Medulla oblongata (tissue), 1 donor: ENCODE results near the gene TMEM144.
A peak's percentile ranks its signal among the peaks of the same experiment; 100 is the strongest.

Experiments used
- DNase-seq: peaks from one replicate; pipeline ENCODE4 v3.0.0-alpha.2; 2015; ENCODE audit errors: extremely low spot score

Gene TMEM144

DNA sequence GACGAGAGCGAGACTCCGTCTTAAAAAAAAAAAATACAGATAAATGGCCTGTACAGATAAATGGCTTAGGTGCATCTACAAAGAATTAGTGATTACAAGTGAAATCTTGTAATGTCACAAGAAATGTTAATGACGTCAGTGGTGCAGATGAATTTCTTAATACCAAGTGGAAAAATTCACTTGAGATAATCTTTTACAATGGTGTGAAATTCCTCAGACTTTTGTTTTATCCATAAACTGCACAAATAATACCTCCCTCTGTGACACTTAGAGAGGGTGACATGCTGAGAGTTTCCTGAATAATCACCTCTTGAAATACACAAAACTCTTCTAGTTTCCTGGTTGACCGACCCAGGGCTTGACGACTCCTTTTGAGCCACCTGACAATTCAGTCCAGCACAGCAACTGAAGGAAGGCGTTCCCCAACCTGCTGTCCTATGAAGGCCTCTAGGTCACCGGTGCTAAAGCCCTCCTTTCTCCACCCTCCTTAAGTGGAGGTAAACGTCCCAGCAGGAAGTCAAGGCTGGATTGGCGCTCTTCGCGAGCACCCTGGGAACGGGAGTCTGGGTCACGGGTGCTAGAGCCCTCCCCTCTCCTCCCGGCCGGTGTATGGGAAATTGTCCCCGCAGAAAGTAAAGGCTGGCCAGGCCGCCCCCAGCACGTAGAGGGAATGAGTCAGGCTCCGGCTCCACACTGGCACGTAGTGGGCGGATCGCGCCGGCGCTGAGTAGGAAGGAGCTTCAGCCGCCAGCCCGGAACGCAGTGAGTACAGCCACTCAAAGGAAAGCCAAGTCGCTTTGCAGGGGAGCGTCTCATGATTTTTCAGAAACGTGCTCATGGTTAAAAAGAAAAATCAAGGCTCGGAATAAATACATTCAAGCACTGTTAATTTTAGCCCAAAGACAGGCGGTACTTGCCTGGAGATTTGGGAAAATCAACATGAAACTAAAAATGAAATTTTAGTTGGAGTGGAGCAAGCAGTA is at the start of gene TMEM144:
TSS of gene TMEM144 (plus strand) at position 662 of the 983 bp plus-strand sequence. CDS start 2,182 bp downstream, outside the sequence.
- DNase-seq, result peak; percentile 96

- no peak for DNase-seq
Observed at GRCh38 chr4:158161551-158162354, 48.5 kb upstream of the TMEM144 start.

- DNase-seq, result no peak
Observed at GRCh38 chr4:158162631-158163030, 47.7 kb upstream of the TMEM144 start.

- peak; percentile 59 for DNase-seq
Observed at GRCh38 chr4:158163941-158164767, 46.1 kb upstream of the TMEM144 start.

- no peak for DNase-seq
Observed at GRCh38 chr4:158164768-158165213, 45.5 kb upstream of the TMEM144 start.

- DNase-seq, result no peak
Observed at GRCh38 chr4:158166701-158167100, 43.6 kb upstream of the TMEM144 start.

DNA sequence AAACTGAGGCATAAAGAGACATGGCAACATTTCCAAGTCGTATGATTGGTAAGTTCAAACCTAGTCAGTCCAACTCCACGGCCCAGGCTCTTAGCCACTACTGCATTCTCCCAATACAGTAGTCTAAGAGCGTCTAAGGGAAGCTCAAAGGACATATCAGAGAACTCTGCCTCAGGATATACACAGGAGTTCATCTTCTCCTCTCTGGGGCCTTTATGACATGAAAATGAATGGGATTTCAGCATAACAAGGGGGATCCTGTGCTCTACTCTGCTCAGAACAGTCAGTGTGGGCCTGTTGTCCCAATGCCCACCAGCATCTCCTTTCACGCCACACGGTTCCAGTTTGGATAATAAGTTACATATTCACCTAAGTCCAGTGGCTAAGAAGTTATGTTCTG is 41.7 kb upstream of the TMEM144 start:
- DNase-seq, result no peak

- DNase-seq, result no peak
Observed at GRCh38 chr4:158169506-158169905, 40.8 kb upstream of the TMEM144 start.

DNA sequence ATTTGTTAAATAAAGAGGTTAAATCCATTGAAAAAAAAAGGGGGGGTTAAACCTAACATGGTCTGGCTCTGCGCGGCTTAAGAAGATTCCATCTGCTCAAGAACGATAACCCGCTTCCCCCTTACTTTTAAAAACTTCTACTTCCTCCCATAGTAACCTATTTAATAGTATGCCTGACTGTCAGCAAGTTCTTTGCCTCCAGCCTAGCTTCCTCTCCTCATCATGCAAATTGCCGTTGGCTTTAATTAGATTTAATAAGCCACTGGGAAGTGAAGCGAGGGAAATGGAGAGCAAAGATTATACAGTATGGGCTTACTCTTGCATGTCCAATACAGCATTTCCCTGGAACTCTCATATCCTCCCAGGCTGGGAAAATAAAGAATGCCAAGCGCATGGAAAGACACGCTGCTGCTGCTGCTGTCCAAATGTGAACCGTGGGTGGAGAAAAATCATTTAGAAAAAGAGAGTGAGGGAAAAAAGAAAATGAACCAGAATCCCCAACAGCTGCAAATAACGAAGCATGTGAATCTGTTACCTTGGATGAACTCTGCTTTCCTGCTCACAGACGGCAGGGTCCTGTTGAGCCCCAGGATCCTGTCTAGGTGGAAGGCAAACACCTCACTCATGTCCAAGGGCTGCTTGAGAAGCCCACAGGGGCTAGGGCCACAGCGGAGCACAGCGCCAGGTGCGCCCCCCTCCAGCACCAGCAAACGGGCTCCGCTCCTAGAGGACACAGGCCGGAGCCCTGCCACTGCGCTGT is 40.2 kb upstream of the TMEM144 start:
- DNase-seq, result no peak

DNA sequence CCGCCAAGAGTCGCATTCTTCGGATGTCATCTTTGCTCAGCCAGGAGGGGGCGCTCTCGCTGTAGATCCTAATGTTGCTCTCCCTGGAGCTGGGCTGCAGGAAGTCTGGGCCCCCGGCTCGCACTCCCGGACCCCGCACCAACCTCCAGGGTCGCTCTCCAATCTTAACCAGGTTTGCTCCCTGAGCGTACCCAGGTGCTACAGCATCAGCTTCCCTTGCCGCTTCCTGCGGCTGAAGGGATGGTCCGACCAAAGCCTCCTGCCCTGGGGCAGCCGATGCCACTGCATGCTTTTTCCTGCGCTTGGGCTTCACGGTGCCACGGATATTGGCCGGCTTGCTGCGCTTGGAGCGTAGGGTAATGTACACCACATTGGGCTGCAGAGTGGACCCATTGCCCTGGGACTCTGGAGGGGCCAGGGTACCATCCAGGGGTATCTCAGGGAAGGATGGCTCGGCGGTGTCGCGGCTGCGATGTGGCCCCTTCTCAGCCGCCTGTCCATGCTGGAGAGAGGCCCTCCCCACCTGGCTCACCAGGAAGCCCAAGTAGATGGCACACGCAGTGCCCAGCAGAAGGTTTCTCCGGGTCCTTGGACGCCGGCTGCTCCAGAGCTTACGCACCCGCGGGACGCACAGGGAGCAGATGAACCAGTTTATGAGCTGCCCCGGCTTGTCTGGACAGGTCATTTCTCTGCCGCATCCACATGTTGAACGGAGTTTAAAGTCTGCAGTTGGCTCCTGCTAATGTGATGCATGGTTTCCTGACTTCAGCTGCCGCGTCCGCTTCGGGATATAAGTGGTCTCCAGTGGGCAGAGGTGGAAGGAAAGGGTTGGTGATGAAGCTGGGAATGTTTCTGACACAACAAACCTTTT is 39.4 kb upstream of the TMEM144 start:
- DNase-seq, result peak; percentile 30

- DNase-seq, result peak; percentile 79
Observed at GRCh38 chr4:158172261-158173258, 37.7 kb upstream of the TMEM144 start, which contains the start of gene GASK1B. TSS of gene GASK1B (minus strand) at chr4:158173025. CDS start at chr4:158171375, 1,650 bp downstream.

DNA sequence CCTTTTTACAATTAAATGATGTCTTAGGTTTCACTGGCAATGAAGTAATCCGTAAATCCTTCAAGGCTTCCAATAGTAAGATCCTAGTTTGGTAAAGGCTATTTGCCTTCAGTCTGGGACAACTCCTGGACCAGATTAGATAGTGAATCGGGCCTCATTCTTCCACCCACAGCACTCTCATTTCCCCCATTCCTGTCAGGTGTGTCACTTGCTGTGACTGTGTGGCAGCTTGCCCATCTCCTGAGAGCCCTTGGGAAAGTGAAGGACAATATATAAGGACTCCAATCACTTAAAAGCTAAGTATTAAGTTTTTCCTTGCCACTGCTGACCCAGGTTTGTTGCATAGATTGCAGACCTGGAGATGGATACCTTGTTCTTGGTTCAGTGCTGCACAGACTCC is 34.2 kb upstream of the TMEM144 start:
- DNase-seq, result no peak

DNA sequence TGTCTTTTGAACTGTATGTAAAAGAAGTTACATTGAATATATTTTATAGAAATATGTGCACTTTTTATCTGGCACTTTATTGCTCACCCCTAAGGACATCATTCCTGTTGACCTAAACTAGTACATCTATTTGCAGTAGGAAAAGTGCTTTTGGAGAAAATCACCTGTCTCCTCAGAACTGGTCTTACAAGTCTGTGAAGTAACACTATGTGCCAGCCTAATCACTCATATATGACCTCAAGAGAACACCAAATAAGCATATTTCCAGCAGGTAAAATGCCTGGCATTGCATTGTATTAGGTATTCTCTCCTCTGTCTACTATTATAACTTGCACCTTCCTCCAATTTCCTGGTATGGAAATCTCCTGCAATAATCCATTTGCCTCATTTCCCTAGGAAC is 33.5 kb upstream of the TMEM144 start:
- DNase-seq, result no peak

- DNase-seq, result no peak
Observed at GRCh38 chr4:158179465-158179864, 30.8 kb upstream of the TMEM144 start.

GRCh38 chr4:158181906-158182305 is 28.4 kb upstream of the TMEM144 start:
- no peak for DNase-seq

GRCh38 chr4:158182736-158183135 is 27.6 kb upstream of the TMEM144 start:
- DNase-seq, result no peak

- DNase-seq, result no peak
Observed at GRCh38 chr4:158186815-158187214, 23.5 kb upstream of the TMEM144 start.

- DNase-seq, result no peak
Observed at GRCh38 chr4:158189422-158189821, 20.9 kb upstream of the TMEM144 start.
